CD14-positive monocyte (primary cell): ENCODE results near the gene S100A6. TPM values are rescaled to one million over a fixed set of nuclear protein-coding genes. Genes with fewer than 3 reads are reported as not detected.
A peak's percentile ranks its signal among the peaks of the same experiment; 100 is the strongest.

Experiments
- DNase-seq, 3 donors: peaks; one replicate each; pipeline ENCODE4 v3.0.0-alpha.2; 2011 to 2022
- H2AFZ ChIP-seq: 2 replicates; pipeline ENCODE4 v1.6.0; 2012; ENCODE audit warnings: mild to moderate bottlenecking, low read depth, low read length, inconsistent platforms; ENCODE audit not compliant: insufficient read depth, poor library complexity, severe bottlenecking
- H3K27ac ChIP-seq, 2 donors: 1 replicate in 1 of 2; 2 replicates in 1 of 2; pipeline ENCODE4 v1.5.1; 2012 to 2013; ENCODE audit warnings: low read length in 2 of 2, control low read depth in 1 of 2, inconsistent platforms in 1 of 2, low read depth in 1 of 2, mild to moderate bottlenecking in 1 of 2
- H3K27me3 ChIP-seq, 2 donors: one replicate each; pipeline versions ENCODE4 v1.6.0 to v1.6.1; 2011 to 2013; ENCODE audit warnings: low read length in 2 of 2; ENCODE audit not compliant: control insufficient read depth in 2 of 2, insufficient read depth in 2 of 2
- H3K36me3 ChIP-seq, 2 donors: replicated peaks in 1 of 2; 1 replicate in 1 of 2; 2 replicates in 1 of 2; pipeline versions ENCODE4 v1.5.1 to v1.6.1; 2012 to 2013; ENCODE audit warnings: low read length in 2 of 2, control low read depth in 1 of 2, inconsistent platforms in 1 of 2, mild to moderate bottlenecking in 1 of 2; ENCODE audit not compliant: insufficient read depth in 2 of 2, control insufficient read depth in 1 of 2
- H3K4me1 ChIP-seq, 2 donors: 1 replicate in 1 of 2; 2 replicates in 1 of 2; pipeline versions ENCODE4 v1.5.1 to v1.6.1; 2012 to 2013; ENCODE audit warnings: low read length in 2 of 2, control low read depth in 1 of 2, inconsistent platforms in 1 of 2, mild to moderate bottlenecking in 1 of 2, moderate library complexity in 1 of 2; ENCODE audit not compliant: insufficient read depth in 2 of 2, control insufficient read depth in 1 of 2
- H3K4me2 ChIP-seq: replicated peaks from 2 replicates; pipeline ENCODE3; 2012; ENCODE audit warnings: low read length, moderate library complexity, mild to moderate bottlenecking; ENCODE audit not compliant: poor library complexity, severe bottlenecking; ENCODE audit errors: extremely low read depth
- H3K4me3 ChIP-seq, 3 experiments: fragments of 200-600 bp in 1 of 3; sonication (generic) in 1 of 3; replicated peaks in 1 of 3; 1 replicate in 2 of 3; 2 replicates in 1 of 3; pipeline ENCODE4 v1.5.1; 2011 to 2013; ENCODE audit warnings: low read length in 3 of 3, mild to moderate bottlenecking in 3 of 3, control low read depth in 2 of 3, low read depth in 2 of 3, inconsistent platforms in 1 of 3, moderate library complexity in 1 of 3
- H3K79me2 ChIP-seq: 2 replicates; pipeline ENCODE4 v1.6.0; 2012; ENCODE audit warnings: mild to moderate bottlenecking, control low read depth, inconsistent platforms, low read length, moderate library complexity; ENCODE audit not compliant: insufficient read depth
- H3K9ac ChIP-seq: 2 replicates; pipeline ENCODE4 v1.6.0; 2017; ENCODE audit warnings: low read length, mild to moderate bottlenecking; ENCODE audit not compliant: insufficient read depth, poor library complexity, severe bottlenecking
- H3K9me3 ChIP-seq, 2 donors: replicated peaks in 1 of 2; 1 replicate in 1 of 2; 2 replicates in 1 of 2; pipeline versions ENCODE4 v1.5.1 to v1.6.1; 2012 to 2013; ENCODE audit warnings: low read length in 2 of 2, control low read depth in 1 of 2; ENCODE audit not compliant: control insufficient read depth in 1 of 2, insufficient read depth in 1 of 2
- H4K20me1 ChIP-seq: 2 replicates; pipeline ENCODE4 v1.6.0; 2012; ENCODE audit warnings: mild to moderate bottlenecking, low read length, control low read depth, moderate library complexity; ENCODE audit not compliant: insufficient read depth
- H3K27ac Mint-ChIP-seq, 7 donors: one replicate each; pipeline ENCODE4 v1.8.0; 2020; ENCODE audit warnings: mild to moderate bottlenecking in 7 of 7, mixed read lengths in 7 of 7, moderate library complexity in 6 of 7, inconsistent platforms in 2 of 7
- H3K27me3 Mint-ChIP-seq, 3 donors: one replicate each; pipeline ENCODE4 v1.8.0; 2021 to 2022; ENCODE audit warnings: low read depth in 3 of 3, mild to moderate bottlenecking in 3 of 3, mixed read lengths in 3 of 3, moderate library complexity in 3 of 3, inconsistent platforms in 1 of 3
- H3K36me3 Mint-ChIP-seq, 2 donors: one replicate each; pipeline ENCODE4 v1.8.0; 2020; ENCODE audit warnings: mixed read lengths in 2 of 2, inconsistent platforms in 1 of 2, mild to moderate bottlenecking in 1 of 2
- H3K4me1 Mint-ChIP-seq: one replicate; pipeline ENCODE4 v1.8.0; 2020; ENCODE audit warnings: mild to moderate bottlenecking, mixed read lengths
- H3K4me3 Mint-ChIP-seq, 2 donors: one replicate each; pipeline ENCODE4 v1.8.0; 2020; ENCODE audit warnings: mild to moderate bottlenecking in 2 of 2, mixed read lengths in 2 of 2, moderate library complexity in 1 of 2
- H3K9me3 Mint-ChIP-seq, 7 donors: one replicate each; pipeline ENCODE4 v1.8.0; 2020 to 2022; ENCODE audit warnings: mixed read lengths in 7 of 7, mild to moderate bottlenecking in 6 of 7, moderate library complexity in 6 of 7, inconsistent platforms in 2 of 7
- CTCF ChIP-seq: fragments of 200-600 bp; IDR thresholded peaks from one replicate; pipeline ENCODE4 v1.8.0; 2022; ENCODE audit warnings: antibody characterized with exemption, mild to moderate bottlenecking
- WGBS: methylation state at CpG from one replicate; pipeline ENCODE4 v1.1.5; 2013; ENCODE audit warnings: missing lambda C conversion rate; ENCODE audit not compliant: insufficient coverage; 5-methylcytosine and 5-hydroxymethylcytosine counted together
- intact Hi-C, 2 donors: fragments of 100-400 bp; cut with micrococcal nuclease; formaldehyde crosslinking; loops; one replicate each; pipeline versions ENCODE4 v1.15.0 to v1.15.1; 2023
- polyA plus RNA-seq, 3 donors: library from polyadenylated mRNA; depleted of rRNA in 1 of 3; unstranded in 2 of 3; stranded (reverse) in 1 of 3; fragments of 300-500 nt in 2 of 3; fragments of >200 nt in 1 of 3; fragmentation: Illumina TruSeq in 2 of 3; gene quantifications; 1 replicate in 2 of 3; 2 replicates in 1 of 3; pipeline ENCODE4 v1.2.3, GENCODE V29; 2012 to 2021

The S100A6 gene
- polyA plus RNA-seq, 3 donors, result 1,242 to 5,004 (median 4,414) TPM

- WGBS, result 52% methylated on average over 6 of the region's 6 CpGs
- H3K27me3 Mint-ChIP-seq, result peaks cover 4 to 10% (median 8%) of the 10 kb centered on the region in 3 donors
- H3K4me2 ChIP-seq, result no peak overlapping the region
- no peaks in the 10 kb centered on the region for H3K27me3 ChIP-seq
- no peak overlapping the region for H3K4me3 Mint-ChIP-seq
- peak overlapping the region in 2 of 7 donors; percentile 70 to 74 for H3K27ac Mint-ChIP-seq
- H3K4me1 ChIP-seq, result peaks cover 13 to 15% of the 10 kb centered on the region in 2 donors
- no peaks in the 10 kb centered on the region for H4K20me1 ChIP-seq
- no peaks in the 10 kb centered on the region for H3K9me3 ChIP-seq
- H3K9ac ChIP-seq, result no peak overlapping the region
- no peak overlapping the region for H2AFZ ChIP-seq
- H3K27ac ChIP-seq, result no peak overlapping the region
- no peaks in the 10 kb centered on the region for H3K79me2 ChIP-seq
- no peaks in the 10 kb centered on the region for H3K36me3 Mint-ChIP-seq
- no peaks in the 10 kb centered on the region for H3K9me3 Mint-ChIP-seq
- no peak overlapping the region for H3K4me3 ChIP-seq
- H3K36me3 ChIP-seq, result no peaks in the 10 kb centered on the region
- intact Hi-C loops, result loop anchor here (1.0 to 10.0 kb wide), 4 partner anchors 80 to 143 kb away; partner anchors contain the start of gene S100A7A (in 1 of the 2)
- DNase-seq, result peak; percentile 62 to 73 (median 69)
- TF ChIP-seq CTCF, result peak; percentile 99
- peaks cover 12% of the 10 kb centered on the region for H3K4me1 Mint-ChIP-seq
Observed at GRCh38 chr1:153494976-153495535, 40.7 kb downstream of the S100A6 start.

GRCh38 chr1:153493343-153493960, 42.3 kb downstream of the S100A6 start:
- no peaks in the 10 kb centered on the region for H3K79me2 ChIP-seq
- Mint-ChIP-seq H3K9me3 (peaks cover 0 to 2% (median 0%) of the 10 kb centered on the region in 7 donors), H3K4me3 (no peak overlapping the region), H3K4me1 (peaks cover 12% of the 10 kb centered on the region), H3K27ac (peak overlapping the region in 2 of 7 donors; percentile 1 to 51), H3K36me3 (no peaks in the 10 kb centered on the region), H3K27me3 (peaks cover under 1 to 7% (median 4%) of the 10 kb centered on the region in 3 donors)
- intact Hi-C loops, result loop anchor here in 1 of 2 donors (10.0 kb wide), 1 partner anchor 79 kb away; the partner anchor contains the start of gene S100A7A
- no peak overlapping the region for H3K4me3 ChIP-seq
- H2AFZ ChIP-seq, result no peak overlapping the region
- no peak overlapping the region for H3K4me2 ChIP-seq
- H3K27me3 ChIP-seq, result no peaks in the 10 kb centered on the region
- H3K36me3 ChIP-seq, result no peaks in the 10 kb centered on the region
- no peak for TF ChIP-seq CTCF
- H3K9me3 ChIP-seq, result no peaks in the 10 kb centered on the region
- peaks cover 13 to 17% of the 10 kb centered on the region in 2 donors for H3K4me1 ChIP-seq
- no peak overlapping the region for H3K27ac ChIP-seq
- 77% methylated on average over 6 of the region's 6 CpGs for WGBS
- DNase-seq, result no peak
- no peaks in the 10 kb centered on the region for H4K20me1 ChIP-seq
- H3K9ac ChIP-seq, result no peak overlapping the region
